Measurements from ENCODE around the gene GHR.

DNA sequence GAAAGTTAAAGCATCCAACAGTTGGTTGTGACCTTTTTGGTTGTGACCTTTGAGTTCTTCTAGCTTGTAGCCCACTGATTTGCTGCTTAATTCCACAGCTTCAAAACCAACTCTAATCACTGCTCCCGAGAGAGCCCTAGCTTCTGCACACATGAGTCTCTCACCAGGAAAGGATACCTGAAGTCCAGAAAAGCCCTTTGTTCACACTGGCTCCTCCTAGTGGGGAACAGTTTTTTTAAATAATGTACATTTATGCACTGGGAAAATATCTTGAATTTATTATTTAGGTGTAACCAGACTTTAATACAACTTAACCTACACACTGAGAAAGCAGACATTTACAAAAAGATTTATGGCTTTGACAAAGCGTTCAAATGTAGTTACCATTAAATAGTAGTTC is 213.2 kb downstream of the GHR start:
- TF ChIP-seq CTCF (IDR thresholded peaks at IDR 0.05) (no peak), POLR2A (IDR thresholded peaks at IDR 0.05) (no peak), POLR2AphosphoS5 (IDR thresholded peaks at IDR 0.05) (no peak), EP300 (IDR thresholded peaks at IDR 0.05) (no peak)
